GM23338 (cell line): ENCODE data around the gene MLH1. TPM values are rescaled to one million over a fixed set of nuclear protein-coding genes. Genes with fewer than 3 reads are reported as not detected.

Experiments
- ATAC-seq: fragments of 200-7000 bp; cut with Tn5 transposase; 3 replicates; pipeline ENCODE4 v1.9.1; 2020
- DNase-seq: peaks from one replicate; pipeline ENCODE4 v3.0.0-alpha.2; 2015; ENCODE audit warnings: low spot score
- H2AFZ ChIP-seq: fragments of 200-600 bp; sonication (generic); 2 replicates; pipeline ENCODE4 v1.8.0; 2016; ENCODE audit warnings: antibody characterized with exemption, mild to moderate bottlenecking, moderate library complexity
- H3F3A ChIP-seq: fragments of 200-600 bp; sonication (generic); replicated peaks from 2 replicates; pipeline ENCODE4 v1.8.0; 2017; ENCODE audit warnings: antibody characterized with exemption, mixed run types, low read depth
- H3K27ac ChIP-seq: fragments of 200-600 bp; sonication (generic); 2 replicates; pipeline ENCODE4 v1.6.1; 2016; ENCODE audit warnings: low read depth
- H3K27me3 ChIP-seq: fragments of 200-600 bp; sonication (generic); 2 replicates; pipeline ENCODE4 v1.8.0; 2016; ENCODE audit warnings: mild to moderate bottlenecking, mixed run types, moderate library complexity; ENCODE audit not compliant: insufficient read depth
- H3K36me3 ChIP-seq: fragments of 200-600 bp; sonication (generic); 2 replicates; pipeline ENCODE4 v1.8.0; 2016; ENCODE audit warnings: mild to moderate bottlenecking; ENCODE audit not compliant: insufficient read depth
- H3K4me1 ChIP-seq: fragments of 200-600 bp; sonication (generic); 2 replicates; pipeline ENCODE4 v1.8.0; 2016; ENCODE audit warnings: mild to moderate bottlenecking, moderate library complexity; ENCODE audit not compliant: insufficient read depth
- H3K4me2 ChIP-seq: fragments of 200-600 bp; sonication (generic); 2 replicates; pipeline ENCODE4 v1.7.1; 2017; ENCODE audit warnings: mixed run types
- H3K4me3 ChIP-seq: fragments of 200-600 bp; sonication (generic); 2 replicates; pipeline ENCODE4 v1.6.1; 2016; ENCODE audit warnings: mixed run types
- H3K79me2 ChIP-seq: fragments of 200-600 bp; sonication (generic); replicated peaks from 2 replicates; pipeline ENCODE4 v1.8.0; 2017; ENCODE audit warnings: mild to moderate bottlenecking; ENCODE audit not compliant: insufficient read depth
- H3K9me2 ChIP-seq: fragments of 200-600 bp; sonication (generic); 2 replicates; pipeline ENCODE4 v1.8.0; 2017; ENCODE audit not compliant: insufficient read depth
- H4K20me1 ChIP-seq: fragments of 200-600 bp; sonication (generic); replicated peaks from 2 replicates; pipeline ENCODE4 v1.8.0; 2017; ENCODE audit warnings: mild to moderate bottlenecking; ENCODE audit not compliant: insufficient read depth
- H3K27ac Mint-ChIP-seq: 2 replicates; pipeline ENCODE4 v1.8.0; 2020; ENCODE audit warnings: inconsistent platforms, mild to moderate bottlenecking, moderate library complexity, mixed read lengths
- H3K27me3 Mint-ChIP-seq: 3 replicates; pipeline ENCODE4 v1.8.0; 2022; ENCODE audit warnings: low read depth, mild to moderate bottlenecking, moderate library complexity, mixed read lengths, inconsistent platforms; ENCODE audit not compliant: insufficient read depth, poor library complexity
- H3K36me3 Mint-ChIP-seq: 3 replicates; pipeline ENCODE4 v1.8.0; 2021; ENCODE audit warnings: low read depth, mild to moderate bottlenecking, inconsistent platforms, moderate library complexity, mixed read lengths
- H3K4me1 Mint-ChIP-seq: 3 replicates; pipeline ENCODE4 v1.8.0; 2020; ENCODE audit warnings: mild to moderate bottlenecking, inconsistent platforms, mixed read lengths
- H3K4me3 Mint-ChIP-seq: 3 replicates; pipeline ENCODE4 v1.8.0; 2021; ENCODE audit warnings: moderate library complexity, mild to moderate bottlenecking, inconsistent platforms, mixed read lengths
- H3K9me3 Mint-ChIP-seq: 3 replicates; pipeline ENCODE4 v1.8.0; 2020; ENCODE audit warnings: moderate library complexity, mild to moderate bottlenecking, inconsistent platforms, mixed read lengths
- CREB1 ChIP-seq: fragments of 250-450 bp; sonication (Bioruptor Pico); IDR thresholded peaks from 2 replicates; pipeline ENCODE4 v1.5.0; 2020; ENCODE audit warnings: low read depth, mild to moderate bottlenecking, moderate library complexity
- ETS1 ChIP-seq: IDR thresholded peaks from 2 replicates; pipeline ENCODE4 v1.6.1; 2016; ENCODE audit warnings: antibody characterized with exemption
- EZH2 ChIP-seq: fragments of 200-600 bp; sonication (generic); IDR thresholded peaks from one replicate; pipeline ENCODE4 v1.8.0; 2017; ENCODE audit warnings: antibody characterized with exemption, mild to moderate bottlenecking, low read depth; ENCODE audit not compliant: unreplicated experiment
- EZH2phosphoT487 ChIP-seq: fragments of 200-600 bp; sonication (generic); IDR thresholded peaks from one replicate; pipeline ENCODE4 v1.8.1; 2018; ENCODE audit warnings: antibody characterized with exemption; ENCODE audit not compliant: unreplicated experiment
- JUNB ChIP-seq: IDR thresholded peaks from one replicate; pipeline ENCODE4 v1.6.1; 2016; ENCODE audit warnings: antibody characterized with exemption; ENCODE audit not compliant: unreplicated experiment
- NANOG ChIP-seq: IDR thresholded peaks from 2 replicates; pipeline ENCODE4 v1.6.1; 2016; ENCODE audit warnings: antibody characterized with exemption, borderline replicate concordance
- POLR2AphosphoS5 ChIP-seq: IDR thresholded peaks from 2 replicates; pipeline ENCODE4 v1.6.1; 2016; ENCODE audit warnings: antibody characterized with exemption, low read depth
- STAT1 ChIP-seq: IDR thresholded peaks from one replicate; pipeline ENCODE4 v1.6.1; 2016; ENCODE audit warnings: antibody characterized with exemption; ENCODE audit not compliant: unreplicated experiment
- ZNF331 ChIP-seq: fragments of 250-450 bp; sonication (Bioruptor Pico); IDR thresholded peaks from 2 replicates; pipeline ENCODE4 v1.5.0; 2020; ENCODE audit warnings: low read depth, mild to moderate bottlenecking, moderate library complexity
- polyA plus RNA-seq: library from polyadenylated mRNA; unstranded; fragments of >200 nt; fragmentation: Nextera tagmentation; extraction: Ambion mirVana; gene quantifications from 2 replicates; pipeline ENCODE4 v1.2.1, GENCODE V29; 2016
- total RNA-seq: library from RNA; depleted of rRNA; stranded (reverse); fragments of >200 nt; shearing (Covaris generic); gene quantifications from 2 replicates; pipeline ENCODE4 v1.2.3, GENCODE V29; 2014
- TF ChIP-seq, protein P1 (sequence below): fragments of 250-450 bp; sonication (Bioruptor Pico); IDR thresholded peaks from 2 replicates; pipeline ENCODE4 v1.5.0; 2020; ENCODE audit warnings: mild to moderate bottlenecking, moderate library complexity

MLH1 gene
- total and polyA plus RNA-seq, 2 experiments from 2014 or later, result 31.7 to 58.0 TPM

- TF ChIP-seq, protein P1, sequence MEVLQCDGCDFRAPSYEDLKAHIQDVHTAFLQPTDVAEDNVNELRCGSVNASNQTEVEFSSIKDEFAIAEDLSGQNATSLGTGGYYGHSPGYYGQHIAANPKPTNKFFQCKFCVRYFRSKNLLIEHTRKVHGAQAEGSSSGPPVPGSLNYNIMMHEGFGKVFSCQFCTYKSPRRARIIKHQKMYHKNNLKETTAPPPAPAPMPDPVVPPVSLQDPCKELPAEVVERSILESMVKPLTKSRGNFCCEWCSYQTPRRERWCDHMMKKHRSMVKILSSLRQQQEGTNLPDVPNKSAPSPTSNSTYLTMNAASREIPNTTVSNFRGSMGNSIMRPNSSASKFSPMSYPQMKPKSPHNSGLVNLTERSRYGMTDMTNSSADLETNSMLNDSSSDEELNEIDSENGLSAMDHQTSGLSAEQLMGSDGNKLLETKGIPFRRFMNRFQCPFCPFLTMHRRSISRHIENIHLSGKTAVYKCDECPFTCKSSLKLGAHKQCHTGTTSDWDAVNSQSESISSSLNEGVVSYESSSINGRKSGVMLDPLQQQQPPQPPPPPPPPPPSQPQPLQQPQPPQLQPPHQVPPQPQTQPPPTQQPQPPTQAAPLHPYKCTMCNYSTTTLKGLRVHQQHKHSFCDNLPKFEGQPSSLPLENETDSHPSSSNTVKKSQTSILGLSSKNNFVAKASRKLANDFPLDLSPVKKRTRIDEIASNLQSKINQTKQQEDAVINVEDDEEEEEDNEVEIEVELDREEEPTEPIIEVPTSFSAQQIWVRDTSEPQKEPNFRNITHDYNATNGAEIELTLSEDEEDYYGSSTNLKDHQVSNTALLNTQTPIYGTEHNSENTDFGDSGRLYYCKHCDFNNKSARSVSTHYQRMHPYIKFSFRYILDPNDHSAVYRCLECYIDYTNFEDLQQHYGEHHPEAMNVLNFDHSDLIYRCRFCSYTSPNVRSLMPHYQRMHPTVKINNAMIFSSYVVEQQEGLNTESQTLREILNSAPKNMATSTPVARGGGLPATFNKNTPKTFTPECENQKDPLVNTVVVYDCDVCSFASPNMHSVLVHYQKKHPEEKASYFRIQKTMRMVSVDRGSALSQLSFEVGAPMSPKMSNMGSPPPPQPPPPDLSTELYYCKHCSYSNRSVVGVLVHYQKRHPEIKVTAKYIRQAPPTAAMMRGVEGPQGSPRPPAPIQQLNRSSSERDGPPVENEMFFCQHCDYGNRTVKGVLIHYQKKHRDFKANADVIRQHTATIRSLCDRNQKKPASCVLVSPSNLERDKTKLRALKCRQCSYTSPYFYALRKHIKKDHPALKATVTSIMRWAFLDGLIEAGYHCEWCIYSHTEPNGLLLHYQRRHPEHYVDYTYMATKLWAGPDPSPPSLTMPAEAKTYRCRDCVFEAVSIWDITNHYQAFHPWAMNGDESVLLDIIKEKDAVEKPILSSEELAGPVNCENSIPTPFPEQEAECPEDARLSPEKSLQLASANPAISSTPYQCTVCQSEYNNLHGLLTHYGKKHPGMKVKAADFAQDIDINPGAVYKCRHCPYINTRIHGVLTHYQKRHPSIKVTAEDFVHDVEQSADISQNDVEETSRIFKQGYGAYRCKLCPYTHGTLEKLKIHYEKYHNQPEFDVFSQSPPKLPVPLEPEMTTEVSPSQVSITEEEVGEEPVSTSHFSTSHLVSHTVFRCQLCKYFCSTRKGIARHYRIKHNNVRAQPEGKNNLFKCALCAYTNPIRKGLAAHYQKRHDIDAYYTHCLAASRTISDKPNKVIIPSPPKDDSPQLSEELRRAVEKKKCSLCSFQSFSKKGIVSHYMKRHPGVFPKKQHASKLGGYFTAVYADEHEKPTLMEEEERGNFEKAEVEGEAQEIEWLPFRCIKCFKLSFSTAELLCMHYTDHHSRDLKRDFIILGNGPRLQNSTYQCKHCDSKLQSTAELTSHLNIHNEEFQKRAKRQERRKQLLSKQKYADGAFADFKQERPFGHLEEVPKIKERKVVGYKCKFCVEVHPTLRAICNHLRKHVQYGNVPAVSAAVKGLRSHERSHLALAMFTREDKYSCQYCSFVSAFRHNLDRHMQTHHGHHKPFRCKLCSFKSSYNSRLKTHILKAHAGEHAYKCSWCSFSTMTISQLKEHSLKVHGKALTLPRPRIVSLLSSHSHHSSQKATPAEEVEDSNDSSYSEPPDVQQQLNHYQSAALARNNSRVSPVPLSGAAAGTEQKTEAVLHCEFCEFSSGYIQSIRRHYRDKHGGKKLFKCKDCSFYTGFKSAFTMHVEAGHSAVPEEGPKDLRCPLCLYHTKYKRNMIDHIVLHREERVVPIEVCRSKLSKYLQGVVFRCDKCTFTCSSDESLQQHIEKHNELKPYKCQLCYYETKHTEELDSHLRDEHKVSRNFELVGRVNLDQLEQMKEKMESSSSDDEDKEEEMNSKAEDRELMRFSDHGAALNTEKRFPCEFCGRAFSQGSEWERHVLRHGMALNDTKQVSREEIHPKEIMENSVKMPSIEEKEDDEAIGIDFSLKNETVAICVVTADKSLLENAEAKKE, result no peak
- TF ChIP-seq POLR2AphosphoS5, result no peak
Measured at GRCh38 chr3:37014620-37015019, 21.3 kb downstream of the MLH1 start (continued).

DNA sequence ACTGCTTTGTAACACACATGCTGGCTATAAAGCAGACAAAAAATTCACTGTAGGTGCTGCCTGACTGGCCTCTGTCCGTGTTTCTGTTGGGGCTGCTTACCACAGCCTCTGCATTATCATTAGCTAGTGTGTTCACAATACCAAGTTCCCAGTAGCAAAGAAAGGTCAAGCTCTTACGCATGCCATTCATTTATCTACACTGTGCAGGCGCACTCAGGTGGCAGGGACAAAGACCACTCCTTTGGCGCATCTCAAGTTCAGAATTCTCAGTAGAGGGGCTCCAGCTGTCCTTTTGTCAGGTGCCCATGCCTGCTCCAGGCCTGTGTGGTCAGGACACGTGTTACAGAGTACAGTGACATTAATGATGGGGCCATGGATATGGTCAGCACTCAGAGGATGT lies 22.3 kb downstream of the MLH1 start:
- H3K4me3 Mint-ChIP-seq, result no peak overlapping the region
- H3K27ac Mint-ChIP-seq, result no peak overlapping the region
- H3K27me3 Mint-ChIP-seq, result peaks cover under 1% of the 10 kb centered on the region
- no peak for TF ChIP-seq ETS1
- no peak for TF ChIP-seq POLR2AphosphoS5
- no peak for TF ChIP-seq JUNB
- TF ChIP-seq NANOG, result no peak
- no peak for TF ChIP-seq ZNF331 (CRISPR knock-in tag)
- TF ChIP-seq, protein P1, result no peak
- no peak for TF ChIP-seq CREB1 (CRISPR knock-in tag)
- no peak for TF ChIP-seq EZH2phosphoT487
- TF ChIP-seq EZH2, result no peak
- TF ChIP-seq STAT1, result no peak

More for the DNA sequence above, 22.3 kb downstream of the MLH1 start:
- peaks cover 81% of the 10 kb centered on the region for H3K36me3 Mint-ChIP-seq
- H2AFZ ChIP-seq, result no peak overlapping the region
- no peaks in the 10 kb centered on the region for H3K4me1 Mint-ChIP-seq
- ATAC-seq (no peak), DNase-seq (no peak)
- no peaks in the 10 kb centered on the region for H3K27me3 ChIP-seq
- no peaks in the 10 kb centered on the region for H3K79me2 ChIP-seq
- no peak overlapping the region for H3K27ac ChIP-seq
- H4K20me1 ChIP-seq, result no peaks in the 10 kb centered on the region; the same call in 1 of the 2 replicates
- H3K36me3 ChIP-seq, result peaks cover 44% of the 10 kb centered on the region
- no peak overlapping the region for H3K4me2 ChIP-seq
- H3F3A ChIP-seq, result no peaks in the 10 kb centered on the region
- no peaks in the 10 kb centered on the region for H3K9me2 ChIP-seq
- no peaks in the 10 kb centered on the region for H3K9me3 Mint-ChIP-seq
- H3K4me3 ChIP-seq, result no peak overlapping the region
- H3K4me1 ChIP-seq, result no peaks in the 10 kb centered on the region
